NT2/D1 (cell line): ENCODE data around the gene GLOD4.

ENCODE experiments used
- YY1 ChIP-seq: IDR thresholded peaks from 2 replicates; pipeline ENCODE4 v1.6.1; 2011; ENCODE audit not compliant: insufficient read length, insufficient read depth
- ZNF274 ChIP-seq: IDR thresholded peaks from 2 replicates; pipeline ENCODE4 v1.6.1; 2011; ENCODE audit warnings: mild to moderate bottlenecking, low read depth, low read length

DNA sequence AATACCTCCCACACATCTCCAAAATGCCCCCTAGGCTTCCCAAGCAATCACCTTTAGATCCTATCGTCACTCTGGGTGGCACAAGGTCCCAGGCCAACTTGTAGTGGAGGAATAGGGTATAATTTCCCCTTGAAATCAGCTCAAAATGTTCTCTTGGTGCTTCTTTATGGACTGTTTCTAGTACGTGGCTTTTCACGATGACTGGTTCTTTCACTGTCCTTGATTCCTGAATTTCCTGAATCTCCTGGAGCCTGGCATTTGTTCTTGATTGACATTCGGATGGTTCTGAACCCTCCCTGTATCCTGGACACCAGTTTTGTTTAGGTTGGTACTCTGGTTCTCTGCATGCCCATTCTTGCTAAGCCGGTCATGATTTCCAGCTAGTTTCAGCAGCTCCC is 60.5 kb downstream of the GLOD4 start:
- no peak for TF ChIP-seq ZNF274
- no peak for TF ChIP-seq YY1
